HG03571 (cell line): ENCODE data around the gene ETS2.
A peak's percentile ranks its signal among the peaks of the same experiment; 100 is the strongest.
"Not testable (repeated sequence)": the region's sequence is repeated elsewhere in the genome, so short reads cannot be mapped to it uniquely, and the experiment has no call there.

ENCODE experiments used
- ATAC-seq: cut with Tn5 transposase; IDR thresholded peaks from one replicate; pipeline ENCODE4 v1.9.1; 2021; ENCODE audit not compliant: unreplicated experiment

Gene ETS2

GRCh38 chr21:38816400-38816977, 10.8 kb downstream of the ETS2 start:
- ATAC-seq: no peak

- no peak for ATAC-seq
These were observed 11.9 kb downstream of the ETS2 start for GRCh38 chr21:38817371-38818324.

- no peak for ATAC-seq
These were observed 12.6 kb downstream of the ETS2 start for GRCh38 chr21:38818325-38818723.

GRCh38 chr21:38819051-38819718, 13.5 kb downstream of the ETS2 start:
- ATAC-seq: no peak

GRCh38 chr21:38819719-38820159, 14.0 kb downstream of the ETS2 start:
- no peak for ATAC-seq

GRCh38 chr21:38820471-38821239, 14.9 kb downstream of the ETS2 start:
- ATAC-seq: no peak

- ATAC-seq: no peak
These were observed 15.5 kb downstream of the ETS2 start for GRCh38 chr21:38821248-38821647.

- ATAC-seq: no peak
These were observed 16.4 kb downstream of the ETS2 start for GRCh38 chr21:38821959-38822682.

- no peak for ATAC-seq
These were observed 17.1 kb downstream of the ETS2 start for GRCh38 chr21:38822778-38823238.

GRCh38 chr21:38823737-38824123, 18.0 kb downstream of the ETS2 start:
- no peak for ATAC-seq

GRCh38 chr21:38824124-38824822, 18.5 kb downstream of the ETS2 start:
- ATAC-seq: no peak

GRCh38 chr21:38825269-38825668, 19.5 kb downstream of the ETS2 start:
- ATAC-seq: no peak

GRCh38 chr21:38825921-38826320, 20.2 kb downstream of the ETS2 start:
- no peak for ATAC-seq

- not testable (repeated sequence) for ATAC-seq
These were observed 22.4 kb downstream of the ETS2 start for GRCh38 chr21:38828111-38828510.

GRCh38 chr21:38830671-38831525, 25.2 kb downstream of the ETS2 start:
- ATAC-seq: peak; percentile 83

GRCh38 chr21:38831526-38832467, 26.1 kb downstream of the ETS2 start:
- peak; percentile 53 for ATAC-seq

GRCh38 chr21:38832664-38833063, 26.9 kb downstream of the ETS2 start:
- no peak for ATAC-seq

- ATAC-seq: no peak
These were observed 27.4 kb downstream of the ETS2 start for GRCh38 chr21:38833117-38833516.
